Stimulated activated CD4-positive, alpha-beta T cell treated with anti-CD3 and anti-CD28 coated beads, TNF-alpha, amount 100 ng/mL, for 24 hours (primary cell): ENCODE results near the gene GPR146.

Experiments used
- DNase-seq, 3 experiments: peaks; one replicate each; pipeline ENCODE4 v3.0.0-alpha.2; 2020; ENCODE audit warnings: low read depth in 3 of 3

The GPR146 gene

DNA sequence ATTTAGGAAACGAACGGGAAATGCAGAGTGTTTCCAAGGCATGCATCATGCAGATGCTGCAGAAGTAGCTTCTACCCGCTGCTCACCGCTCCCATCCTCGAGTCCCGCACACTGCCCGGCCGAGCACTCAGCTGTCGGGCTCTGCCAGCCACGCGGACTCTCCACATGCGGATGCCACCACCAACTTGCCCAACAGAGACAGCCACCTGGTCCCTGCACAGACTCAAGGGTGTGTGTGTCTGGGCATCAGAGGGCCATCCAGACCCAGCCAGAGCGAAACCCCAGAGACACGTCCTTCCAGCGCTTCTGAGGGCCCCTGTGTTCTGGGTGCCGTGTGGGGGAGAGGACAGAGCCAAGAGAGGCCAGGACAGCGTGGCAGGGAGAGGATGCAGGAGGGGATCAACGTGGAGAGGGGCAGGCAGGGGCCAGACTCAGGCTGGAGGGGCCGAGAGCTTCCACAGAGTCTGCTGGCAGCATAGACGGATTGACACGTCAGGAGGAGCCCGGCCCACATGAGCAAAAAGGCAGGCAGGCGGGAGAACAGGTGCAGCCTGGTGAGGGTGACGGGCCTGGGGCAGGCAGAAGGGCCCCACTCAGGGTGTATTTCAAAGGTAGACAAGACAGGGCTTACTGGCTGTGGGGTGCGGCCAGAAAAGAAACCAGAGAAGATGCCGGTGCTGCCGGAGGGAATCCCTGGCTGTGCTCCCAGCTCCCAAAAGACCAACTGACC, 61.9 kb downstream of the GPR146 start:
- no peak for DNase-seq

DNA sequence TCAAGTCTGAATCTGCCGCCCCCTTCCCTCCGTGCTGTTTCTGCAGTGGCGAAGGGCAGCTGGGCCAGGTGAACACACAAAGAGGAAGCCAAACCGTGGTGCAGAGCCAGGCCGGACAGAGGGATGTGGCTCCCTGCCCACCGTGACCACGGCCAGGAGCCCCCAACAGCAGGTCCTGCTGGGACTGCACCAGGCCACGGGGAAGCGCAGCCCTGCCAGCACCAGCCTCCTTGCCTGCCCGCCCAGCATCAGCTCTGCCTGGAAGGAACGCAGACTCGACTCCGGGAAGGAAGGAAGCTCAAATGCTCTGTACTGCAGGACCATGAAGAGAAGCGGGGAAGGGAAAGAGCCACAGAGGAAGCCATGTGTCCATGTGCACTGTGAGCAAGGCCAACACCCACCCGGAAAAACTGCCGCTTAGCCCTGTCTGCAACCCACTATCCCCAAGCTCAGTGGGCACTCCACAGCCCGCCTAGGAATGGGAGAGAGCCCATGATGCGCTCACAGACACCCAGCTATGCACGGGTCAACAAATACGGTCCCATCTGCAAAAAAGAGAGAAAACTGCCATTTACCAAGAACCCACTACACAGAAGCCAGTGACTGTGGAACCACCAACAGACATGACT, 62.6 kb downstream of the GPR146 start:
- no peak for DNase-seq

DNA sequence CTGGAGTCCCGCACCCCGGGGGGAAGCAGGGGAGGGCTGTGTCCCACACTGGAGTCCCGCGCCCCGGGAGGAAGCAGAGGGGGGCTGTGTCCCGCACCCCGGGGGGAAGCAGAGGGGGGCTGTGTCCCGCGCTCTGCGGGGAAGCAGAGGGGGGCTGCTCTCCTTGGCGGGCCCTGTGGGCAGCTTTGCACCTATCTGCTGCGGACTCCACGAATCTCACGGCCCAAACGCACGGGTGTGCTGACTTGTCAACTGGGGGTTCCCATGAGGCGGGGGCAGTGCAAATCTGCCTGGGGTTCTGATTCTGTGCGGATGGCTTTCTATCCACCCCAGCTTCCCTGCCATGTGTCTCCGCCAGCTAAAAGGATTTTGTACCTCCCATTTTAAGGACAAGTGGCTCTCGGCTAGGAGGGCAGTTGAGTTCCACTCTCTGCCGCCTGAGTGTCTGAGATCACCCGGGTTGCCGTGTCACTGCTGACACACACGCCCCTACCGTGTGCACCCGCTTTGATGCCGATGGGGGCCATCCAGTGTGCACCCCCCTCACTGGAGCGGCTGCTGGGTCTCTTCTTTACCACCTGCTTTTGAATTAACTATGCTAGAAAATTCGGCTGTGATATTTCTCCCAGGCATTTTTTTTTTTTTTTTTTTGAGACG, 64.0 kb downstream of the GPR146 start:
- no peak for DNase-seq
